ENCODE data around the gene PARP6.

DNA sequence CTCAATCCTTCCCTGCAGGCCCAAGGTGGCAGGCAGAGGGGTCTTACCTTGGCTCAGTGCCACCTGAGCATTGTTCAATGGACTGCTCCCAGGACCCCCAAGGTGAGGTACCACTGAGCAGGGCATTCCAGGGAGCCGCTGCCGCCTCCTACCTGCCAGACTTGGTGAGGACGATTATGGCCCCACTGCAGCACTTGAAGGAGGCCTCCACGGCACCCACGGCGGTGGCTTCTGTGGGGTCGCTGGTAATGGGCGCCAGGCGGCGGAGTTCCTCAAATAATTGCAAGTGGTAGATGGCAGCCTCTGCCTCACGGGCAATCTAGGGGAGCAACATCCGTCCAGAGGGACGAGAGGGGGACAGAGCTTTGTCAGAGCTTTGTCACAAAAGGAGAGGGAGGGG lies 70.1 kb downstream of the PARP6 start:
- TF ChIP-seq, protein P1, sequence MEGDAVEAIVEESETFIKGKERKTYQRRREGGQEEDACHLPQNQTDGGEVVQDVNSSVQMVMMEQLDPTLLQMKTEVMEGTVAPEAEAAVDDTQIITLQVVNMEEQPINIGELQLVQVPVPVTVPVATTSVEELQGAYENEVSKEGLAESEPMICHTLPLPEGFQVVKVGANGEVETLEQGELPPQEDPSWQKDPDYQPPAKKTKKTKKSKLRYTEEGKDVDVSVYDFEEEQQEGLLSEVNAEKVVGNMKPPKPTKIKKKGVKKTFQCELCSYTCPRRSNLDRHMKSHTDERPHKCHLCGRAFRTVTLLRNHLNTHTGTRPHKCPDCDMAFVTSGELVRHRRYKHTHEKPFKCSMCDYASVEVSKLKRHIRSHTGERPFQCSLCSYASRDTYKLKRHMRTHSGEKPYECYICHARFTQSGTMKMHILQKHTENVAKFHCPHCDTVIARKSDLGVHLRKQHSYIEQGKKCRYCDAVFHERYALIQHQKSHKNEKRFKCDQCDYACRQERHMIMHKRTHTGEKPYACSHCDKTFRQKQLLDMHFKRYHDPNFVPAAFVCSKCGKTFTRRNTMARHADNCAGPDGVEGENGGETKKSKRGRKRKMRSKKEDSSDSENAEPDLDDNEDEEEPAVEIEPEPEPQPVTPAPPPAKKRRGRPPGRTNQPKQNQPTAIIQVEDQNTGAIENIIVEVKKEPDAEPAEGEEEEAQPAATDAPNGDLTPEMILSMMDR (IDR thresholded peaks at IDR 0.05; ENCODE audit: low read depth, low read length), result no peak
- no peak for TF ChIP-seq POLR2A (IDR thresholded peaks at IDR 0.05; ENCODE audit: extremely low read depth, insufficient read length)
